Measurements from ENCODE around the gene ZNF593OS.
A peak's percentile ranks its signal among the peaks of the same experiment; 100 is the strongest.

The ZNF593OS gene

GRCh38 chr1:26158271-26158907 lies 13.2 kb downstream of the ZNF593OS start:
- TF ChIP-seq POLR2AphosphoS5 (IDR thresholded peaks at IDR 0.05; ENCODE audit: low read depth, low read length) (no peak), TAF1 (IDR thresholded peaks at IDR 0.05; ENCODE audit: borderline replicate concordance, insufficient read depth, low read length) (no peak), FOXP2 (optimal IDR thresholded peaks at IDR 0.05; ENCODE audit: borderline replicate concordance, extremely low read depth, extremely low read length, insufficient read depth) (no peak), SIN3A (IDR thresholded peaks at IDR 0.05; ENCODE audit: borderline replicate concordance, insufficient read depth, low read length) (no peak)
- TF ChIP-seq, protein P1, sequence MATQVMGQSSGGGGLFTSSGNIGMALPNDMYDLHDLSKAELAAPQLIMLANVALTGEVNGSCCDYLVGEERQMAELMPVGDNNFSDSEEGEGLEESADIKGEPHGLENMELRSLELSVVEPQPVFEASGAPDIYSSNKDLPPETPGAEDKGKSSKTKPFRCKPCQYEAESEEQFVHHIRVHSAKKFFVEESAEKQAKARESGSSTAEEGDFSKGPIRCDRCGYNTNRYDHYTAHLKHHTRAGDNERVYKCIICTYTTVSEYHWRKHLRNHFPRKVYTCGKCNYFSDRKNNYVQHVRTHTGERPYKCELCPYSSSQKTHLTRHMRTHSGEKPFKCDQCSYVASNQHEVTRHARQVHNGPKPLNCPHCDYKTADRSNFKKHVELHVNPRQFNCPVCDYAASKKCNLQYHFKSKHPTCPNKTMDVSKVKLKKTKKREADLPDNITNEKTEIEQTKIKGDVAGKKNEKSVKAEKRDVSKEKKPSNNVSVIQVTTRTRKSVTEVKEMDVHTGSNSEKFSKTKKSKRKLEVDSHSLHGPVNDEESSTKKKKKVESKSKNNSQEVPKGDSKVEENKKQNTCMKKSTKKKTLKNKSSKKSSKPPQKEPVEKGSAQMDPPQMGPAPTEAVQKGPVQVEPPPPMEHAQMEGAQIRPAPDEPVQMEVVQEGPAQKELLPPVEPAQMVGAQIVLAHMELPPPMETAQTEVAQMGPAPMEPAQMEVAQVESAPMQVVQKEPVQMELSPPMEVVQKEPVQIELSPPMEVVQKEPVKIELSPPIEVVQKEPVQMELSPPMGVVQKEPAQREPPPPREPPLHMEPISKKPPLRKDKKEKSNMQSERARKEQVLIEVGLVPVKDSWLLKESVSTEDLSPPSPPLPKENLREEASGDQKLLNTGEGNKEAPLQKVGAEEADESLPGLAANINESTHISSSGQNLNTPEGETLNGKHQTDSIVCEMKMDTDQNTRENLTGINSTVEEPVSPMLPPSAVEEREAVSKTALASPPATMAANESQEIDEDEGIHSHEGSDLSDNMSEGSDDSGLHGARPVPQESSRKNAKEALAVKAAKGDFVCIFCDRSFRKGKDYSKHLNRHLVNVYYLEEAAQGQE (IDR thresholded peaks at IDR 0.05; ENCODE audit: insufficient read depth in 1 of 2, low read depth in 2 of 2, low read length in 2 of 2) = no peak

DNA sequence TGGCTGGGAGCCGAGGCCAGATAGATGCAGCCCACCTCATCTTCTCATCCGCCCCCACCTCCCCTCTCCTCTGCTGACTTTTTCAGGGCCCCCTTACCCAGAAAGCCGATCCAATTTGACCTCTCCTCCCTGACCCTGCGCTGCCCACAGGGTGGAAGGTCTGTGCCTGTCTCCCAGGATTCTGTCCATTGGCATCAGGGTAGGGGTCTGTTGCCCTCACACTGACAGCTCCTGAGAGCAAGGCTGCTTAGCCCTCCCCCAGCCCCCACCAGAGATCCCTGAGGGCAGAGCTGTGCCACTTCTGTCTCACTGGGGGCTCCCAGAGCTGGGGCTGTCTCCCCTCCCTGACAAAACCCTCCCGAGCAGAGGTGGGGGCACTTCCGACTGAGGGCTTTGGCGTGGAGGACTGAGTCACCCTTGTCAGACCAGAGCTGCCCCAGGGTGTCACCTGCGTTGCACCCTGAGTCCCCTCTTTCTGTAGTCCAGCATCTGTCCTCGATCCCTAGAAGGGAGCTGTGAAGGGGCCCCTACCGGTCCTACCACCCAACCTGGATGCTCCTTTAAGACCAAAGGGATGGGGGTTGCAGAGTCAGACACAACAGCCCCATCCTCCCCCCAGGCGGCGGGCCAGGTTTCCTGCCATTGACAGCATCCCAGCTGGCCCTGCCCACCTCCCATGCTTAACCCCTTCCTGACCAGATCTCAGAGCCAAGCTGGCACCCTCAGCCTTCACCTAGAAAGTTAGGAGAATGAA lies 15.2 kb downstream of the ZNF593OS start:
- TF ChIP-seq FOXP2 (optimal IDR thresholded peaks at IDR 0.05; ENCODE audit: borderline replicate concordance, extremely low read depth, extremely low read length, insufficient read depth) = peak; percentile 83
- no peak for TF ChIP-seq TAF1 (IDR thresholded peaks at IDR 0.05; ENCODE audit: borderline replicate concordance, insufficient read depth, low read length)
- TF ChIP-seq POLR2AphosphoS5 (IDR thresholded peaks at IDR 0.05; ENCODE audit: low read depth, low read length) = no peak
- TF ChIP-seq SIN3A (IDR thresholded peaks at IDR 0.05; ENCODE audit: borderline replicate concordance, insufficient read depth, low read length) = peak; percentile 62; the same call in 1 of the 2 replicates

- TF ChIP-seq SIN3A (IDR thresholded peaks at IDR 0.05; ENCODE audit: borderline replicate concordance, insufficient read depth, low read length) (no peak), FOXP2 (optimal IDR thresholded peaks at IDR 0.05; ENCODE audit: borderline replicate concordance, extremely low read depth, extremely low read length, insufficient read depth) (no peak), POLR2AphosphoS5 (IDR thresholded peaks at IDR 0.05; ENCODE audit: low read depth, low read length) (no peak), TAF1 (IDR thresholded peaks at IDR 0.05; ENCODE audit: borderline replicate concordance, insufficient read depth, low read length) (no peak)
- TF ChIP-seq, protein P1 (IDR thresholded peaks at IDR 0.05; ENCODE audit: insufficient read depth in 1 of 2, low read depth in 2 of 2, low read length in 2 of 2) = no peak
Measured at GRCh38 chr1:26155370-26156284, 16.0 kb downstream of the ZNF593OS start.

- TF ChIP-seq, protein P1 (IDR thresholded peaks at IDR 0.05; ENCODE audit: insufficient read depth in 1 of 2, low read depth in 2 of 2, low read length in 2 of 2) = no peak
Measured at GRCh38 chr1:26154750-26155149, 16.9 kb downstream of the ZNF593OS start.

DNA sequence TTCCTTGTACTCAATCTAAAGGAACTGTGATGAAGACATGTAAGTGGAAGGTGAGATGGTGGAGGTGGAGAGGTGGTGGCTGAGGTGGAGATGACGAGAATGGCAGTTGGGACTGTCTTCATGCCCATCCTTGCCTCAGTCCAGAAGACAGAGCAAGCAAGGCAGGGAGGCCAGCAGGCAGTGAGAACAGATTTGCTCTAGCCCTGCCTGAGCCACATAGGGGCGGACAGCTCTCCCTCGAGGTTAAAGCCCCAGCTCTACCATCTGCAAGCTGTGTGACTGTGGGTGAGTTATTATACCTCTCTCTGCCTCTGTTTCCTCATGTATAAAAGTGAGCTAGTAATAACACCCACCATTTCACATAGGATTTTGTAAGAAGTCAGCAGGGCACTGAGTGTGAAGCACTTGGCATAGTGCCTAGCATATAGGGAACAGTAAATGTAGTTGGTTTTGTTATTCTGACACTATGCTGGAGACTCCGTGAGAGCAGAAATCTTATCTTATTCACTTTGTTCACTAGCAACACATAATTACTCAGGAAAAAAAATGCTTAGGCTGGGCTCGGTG lies 17.6 kb downstream of the ZNF593OS start:
- TF ChIP-seq TAF1 (IDR thresholded peaks at IDR 0.05; ENCODE audit: borderline replicate concordance, insufficient read depth, low read length) = no peak
- no peak for TF ChIP-seq SIN3A (IDR thresholded peaks at IDR 0.05; ENCODE audit: borderline replicate concordance, insufficient read depth, low read length)
- no peak for TF ChIP-seq POLR2AphosphoS5 (IDR thresholded peaks at IDR 0.05; ENCODE audit: low read depth, low read length)
- no peak for TF ChIP-seq FOXP2 (optimal IDR thresholded peaks at IDR 0.05; ENCODE audit: borderline replicate concordance, extremely low read depth, extremely low read length, insufficient read depth)
- TF ChIP-seq, protein P1 (IDR thresholded peaks at IDR 0.05; ENCODE audit: insufficient read depth in 1 of 2, low read depth in 2 of 2, low read length in 2 of 2) = no peak
